HepG2 (cell line): ENCODE measurements around the gene NRSN2. TPM values are rescaled to one million over a fixed set of nuclear protein-coding genes. Genes with fewer than 3 reads are reported as not detected.

ENCODE experiments used
- CENPX ChIP-seq: sonication (generic); formaldehyde crosslinking; IDR thresholded peaks from 2 replicates; pipeline ENCODE4 v1.9.0; 2021; ENCODE audit warnings: mild to moderate bottlenecking, missing genetic modification reagents, moderate library complexity
- CREB1 ChIP-seq, 2 experiments: fragments of 450-650 bp in 1 of 2; IDR thresholded peaks; 2 replicates each; pipeline ENCODE4 v1.6.1; 2016 to 2017; ENCODE audit warnings: control low read depth in 1 of 2, mild to moderate bottlenecking in 1 of 2, missing compliant biosample characterization in 1 of 2, missing genetic modification characterization in 1 of 2
- ERF ChIP-seq: IDR thresholded peaks from 2 replicates; pipeline ENCODE4 v1.6.1; 2018; ENCODE audit warnings: missing biosample characterization, missing genetic modification reagents
- ETV5 ChIP-seq: IDR thresholded peaks from 2 replicates; pipeline ENCODE4 v1.6.1; 2018; ENCODE audit warnings: missing biosample characterization, missing genetic modification reagents, inconsistent platforms, borderline replicate concordance
- FIP1L1 ChIP-seq: fragments of 200-400 bp; formaldehyde crosslinking; IDR thresholded peaks from 2 replicates; pipeline ENCODE4 v1.6.1; 2018; ENCODE audit warnings: low read depth, mild to moderate bottlenecking, low read length, moderate library complexity, borderline replicate concordance; ENCODE audit not compliant: insufficient read depth
- HBP1 ChIP-seq: IDR thresholded peaks from 2 replicates; pipeline ENCODE4 v1.6.1; 2016; ENCODE audit warnings: low read depth, control low read depth
- JUNB ChIP-seq: sonication (generic); formaldehyde crosslinking; IDR thresholded peaks from 2 replicates; pipeline ENCODE4 v1.8.0; 2022; ENCODE audit warnings: missing genetic modification reagents, mild to moderate bottlenecking, borderline replicate concordance
- KLF9 ChIP-seq: IDR thresholded peaks from 2 replicates; pipeline ENCODE4 v1.6.1; 2016; ENCODE audit warnings: low read depth
- MAFK ChIP-seq, 2 experiments: IDR thresholded peaks in 1 of 2; conservative IDR thresholded peaks in 1 of 2; 2 replicates each; pipeline ENCODE4 v1.6.1; 2011; ENCODE audit warnings: improper control_type of control experiment in 2 of 2, low read length in 2 of 2
- MIXL1 ChIP-seq: IDR thresholded peaks from 2 replicates; pipeline ENCODE4 v1.6.1; 2016
- SNAPC5 ChIP-seq: sonication (generic); formaldehyde crosslinking; IDR thresholded peaks from 2 replicates; pipeline ENCODE4 v1.8.1; 2023; ENCODE audit warnings: mild to moderate bottlenecking, missing genetic modification reagents, borderline replicate concordance
- ZKSCAN8 ChIP-seq: IDR thresholded peaks from 2 replicates; pipeline ENCODE4 v1.6.1; 2016; ENCODE audit warnings: borderline replicate concordance, missing genetic modification reagents, missing compliant biosample characterization
- ZNF207 ChIP-seq: fragments of 450-650 bp; IDR thresholded peaks from 2 replicates; pipeline ENCODE4 v1.6.1; 2016; ENCODE audit warnings: antibody characterized with exemption, borderline replicate concordance
- ZNF30 ChIP-seq: sonication (generic); formaldehyde crosslinking; IDR thresholded peaks from 2 replicates; pipeline ENCODE4 v1.5.0; 2020; ENCODE audit warnings: mild to moderate bottlenecking, missing genetic modification reagents
- ZNF333 ChIP-seq: sonication (generic); formaldehyde crosslinking; IDR thresholded peaks from 2 replicates; pipeline ENCODE4 v1.4.0; 2020; ENCODE audit warnings: mild to moderate bottlenecking, missing genetic modification reagents, borderline replicate concordance
- ZNF407 ChIP-seq: sonication (generic); formaldehyde crosslinking; IDR thresholded peaks from one replicate; pipeline ENCODE4 v1.5.1; 2020; ENCODE audit warnings: mild to moderate bottlenecking, missing genetic modification reagents; ENCODE audit errors: not compliant biosample characterization
- ZNF672 ChIP-seq: sonication (generic); formaldehyde crosslinking; IDR thresholded peaks from 2 replicates; pipeline ENCODE4 v1.8.1; 2022; ENCODE audit warnings: missing genetic modification reagents
- ZNF678 ChIP-seq: sonication (generic); formaldehyde crosslinking; IDR thresholded peaks from 2 replicates; pipeline ENCODE4 v1.4.0; 2020; ENCODE audit warnings: mild to moderate bottlenecking, missing genetic modification reagents
- ZNF780A ChIP-seq: sonication (generic); formaldehyde crosslinking; IDR thresholded peaks from 2 replicates; pipeline ENCODE4 v1.8.0; 2022; ENCODE audit warnings: mild to moderate bottlenecking, missing genetic modification reagents, moderate library complexity
- ZNF841 ChIP-seq: sonication (generic); formaldehyde crosslinking; IDR thresholded peaks from 2 replicates; pipeline ENCODE4 v1.8.1; 2023; ENCODE audit warnings: missing genetic modification reagents, borderline replicate concordance
- polyA plus RNA-seq, 8 experiments: library from polyadenylated mRNA; depleted of rRNA in 3 of 8; stranded (reverse) in 7 of 8; unstranded in 1 of 8; fragments of >200 nt; fragmentation: Illumina TruSeq in 4 of 8; extraction: Trizol in 4 of 8; gene quantifications; 2 replicates each; pipeline versions ENCODE4 v1.2.1 to v1.2.3, GENCODE V29; 2011 to 2016; ENCODE audit warnings: low read depth in 4 of 8, missing spikeins in 1 of 8, mixed read lengths in 1 of 8; ENCODE audit not compliant: insufficient read depth in 1 of 8
- total RNA-seq, 5 experiments: library from RNA; depleted of rRNA; stranded (reverse); fragments of >200 nt; fragmentation: Illumina TruSeq; extraction: Trizol; gene quantifications; 2 replicates each; pipeline ENCODE4 v1.2.3, GENCODE V29; 2016; ENCODE audit warnings: low read depth in 1 of 5

NRSN2 gene
- total and polyA plus RNA-seq, 2 of the 13 experiments (the other 11 are each of a cell fraction or from before 2014, with no cell fraction given) = 32.3 to 49.4 TPM

- TF ChIP-seq ZNF407 (CRISPR knock-in tag) = peak; percentile 10
- TF ChIP-seq ETV5 = peak; percentile 74
- no peak for TF ChIP-seq FIP1L1
- no peak for TF ChIP-seq ZKSCAN8 (CRISPR knock-in tag)
- TF ChIP-seq HBP1 = peak; percentile 78; the same call in 1 of the 2 replicates
- TF ChIP-seq ZNF841 (CRISPR knock-in tag) = no peak
- no peak for TF ChIP-seq ZNF672
- TF ChIP-seq CREB1 (IDR thresholded peaks at IDR 0.05) = peak; percentile 16; the same call in 1 of the 2 replicates
- no peak for TF ChIP-seq CREB1 (CRISPR knock-in tag; IDR thresholded peaks at IDR 0.05)
- no peak for TF ChIP-seq CENPX (CRISPR knock-in tag)
- peak; percentile 65 for TF ChIP-seq MIXL1 (CRISPR knock-in tag)
- no peak for TF ChIP-seq JUNB
- TF ChIP-seq ZNF207 = no peak
- peak; percentile 84; the same call in 1 of the 2 replicates for TF ChIP-seq ZNF678 (CRISPR knock-in tag)
- TF ChIP-seq ZNF333 = 0 out of 2 replicates have a peak, but pooled peaks have one; percentile 59
- no peak for TF ChIP-seq ZNF30
- TF ChIP-seq ERF (CRISPR knock-in tag) = peak; percentile 40; the same call in 1 of the 2 replicates
- no peak for TF ChIP-seq SNAPC5
- TF ChIP-seq KLF9 (CRISPR knock-in tag) = no peak; the same call in 1 of the 2 replicates
- no peak for TF ChIP-seq MAFK (conservative IDR thresholded peaks at IDR 0.05 in 1 of 2, IDR thresholded peaks at IDR 0.05 in 1 of 2; ENCODE audit: low read length in 2 of 2)
- no peak for TF ChIP-seq ZNF780A (CRISPR knock-in tag)
Measured at GRCh38 chr20:381581-382290, 34.8 kb downstream of the NRSN2 start (continued).
